OCI-LY1 (cell line): Measurements from ENCODE around the gene TESK2.

Experiments
- H2AFZ ChIP-seq: fragments of 200-600 bp; sonication (generic), shearing (Covaris generic); 2 replicates; pipeline ENCODE4 v1.6.0; 2014; ENCODE audit warnings: antibody characterized with exemption, mild to moderate bottlenecking, low read length
- H3F3A ChIP-seq: fragments of 200-600 bp; sonication (generic), shearing (Covaris generic); 2 replicates; pipeline ENCODE4 v1.6.0; 2014; ENCODE audit warnings: mild to moderate bottlenecking, antibody characterized with exemption, low read length, moderate library complexity; ENCODE audit not compliant: insufficient read depth
- H3K27ac ChIP-seq: fragments of 200-600 bp; sonication (generic); 2 replicates; pipeline ENCODE4 v1.5.1; 2014; ENCODE audit warnings: low read length, mixed run types, mild to moderate bottlenecking, low read depth; ENCODE audit not compliant: poor library complexity, severe bottlenecking
- H3K27me3 ChIP-seq: fragments of 200-600 bp; sonication (generic); 2 replicates; pipeline ENCODE4 v1.6.0; 2014; ENCODE audit warnings: antibody characterized with exemption, mild to moderate bottlenecking, low read length, moderate library complexity; ENCODE audit not compliant: insufficient read depth
- H3K36me3 ChIP-seq: fragments of 200-600 bp; sonication (generic); 2 replicates; pipeline ENCODE4 v1.6.1; 2014; ENCODE audit warnings: mild to moderate bottlenecking, antibody characterized with exemption, low read length, moderate library complexity, mixed read lengths; ENCODE audit not compliant: insufficient read depth
- H3K4me1 ChIP-seq: fragments of 200-600 bp; sonication (generic); 2 replicates; pipeline ENCODE4 v1.5.1; 2014; ENCODE audit warnings: mild to moderate bottlenecking, low read length, moderate library complexity; ENCODE audit not compliant: insufficient read depth, severe bottlenecking
- H3K4me2 ChIP-seq: fragments of 200-600 bp; sonication (generic), shearing (Covaris generic); 2 replicates; pipeline ENCODE4 v1.6.1; 2014; ENCODE audit warnings: low read length
- H3K4me3 ChIP-seq: fragments of 200-600 bp; sonication (generic); 2 replicates; pipeline ENCODE4 v1.5.1; 2014; ENCODE audit warnings: low read length, low read depth, mild to moderate bottlenecking, mixed read lengths; ENCODE audit not compliant: poor library complexity, severe bottlenecking
- H3K79me2 ChIP-seq: fragments of 200-600 bp; shearing (Covaris generic); 2 replicates; pipeline ENCODE4 v1.6.1; 2016; ENCODE audit warnings: mixed run types, low read length, mixed read lengths; ENCODE audit not compliant: insufficient read depth
- H3K9ac ChIP-seq: fragments of 200-600 bp; sonication (generic), shearing (Covaris generic); 2 replicates; pipeline ENCODE4 v1.6.1; 2014; ENCODE audit warnings: mild to moderate bottlenecking, low read length, mixed read lengths
- H3K9me2 ChIP-seq: fragments of 200-600 bp; sonication (generic), shearing (Covaris generic); 2 replicates; pipeline ENCODE4 v1.6.1; 2014; ENCODE audit warnings: low read depth, mild to moderate bottlenecking, low read length, mixed read lengths
- H3K9me3 ChIP-seq: fragments of 200-600 bp; shearing (Covaris generic); 2 replicates; pipeline ENCODE4 v1.6.1; 2014; ENCODE audit warnings: low read length, mixed read lengths
- H4K20me1 ChIP-seq: fragments of 200-600 bp; sonication (generic), shearing (Covaris generic); 2 replicates; pipeline ENCODE4 v1.6.0; 2016; ENCODE audit warnings: mild to moderate bottlenecking, low read length; ENCODE audit not compliant: insufficient read depth
- CTCF ChIP-seq: fragments of 200-600 bp; sonication (generic), shearing (Covaris generic); IDR thresholded peaks from 2 replicates; pipeline ENCODE4 v1.5.1; 2017; ENCODE audit warnings: mild to moderate bottlenecking, antibody characterized with exemption, low read length, moderate library complexity, mixed read lengths
- EZH2 ChIP-seq: fragments of 200-600 bp; sonication (generic), shearing (Covaris generic); IDR thresholded peaks from 2 replicates; pipeline ENCODE4 v1.8.0; 2017; ENCODE audit warnings: borderline replicate concordance, mixed run types, mild to moderate bottlenecking, antibody characterized with exemption, low read length, moderate library complexity, mixed read lengths

Gene TESK2

GRCh38 chr1:45405636-45406035 lies 85.3 kb downstream of the TESK2 start:
- H3K4me2 ChIP-seq, result no peak overlapping the region
- no peaks in the 10 kb centered on the region for H3K9me3 ChIP-seq
- H3K27ac ChIP-seq, result no peak overlapping the region
- H2AFZ ChIP-seq, result no peak overlapping the region
- no peaks in the 10 kb centered on the region for H3K9me2 ChIP-seq
- TF ChIP-seq CTCF, result no peak
- TF ChIP-seq EZH2, result no peak
- no peaks in the 10 kb centered on the region for H3K79me2 ChIP-seq
- no peaks in the 10 kb centered on the region for H4K20me1 ChIP-seq
- H3K9ac ChIP-seq, result no peak overlapping the region
- H3K36me3 ChIP-seq, result no peaks in the 10 kb centered on the region
- no peak overlapping the region for H3K4me3 ChIP-seq
- H3K4me1 ChIP-seq, result no peaks in the 10 kb centered on the region
- H3F3A ChIP-seq, result no peaks in the 10 kb centered on the region
- H3K27me3 ChIP-seq, result no peaks in the 10 kb centered on the region

- no peak overlapping the region for H3K27ac ChIP-seq
- no peak overlapping the region for H3K9ac ChIP-seq
- no peaks in the 10 kb centered on the region for H3K4me1 ChIP-seq
- H2AFZ ChIP-seq, result no peak overlapping the region
- H3F3A ChIP-seq, result no peaks in the 10 kb centered on the region
- TF ChIP-seq CTCF (no peak), EZH2 (no peak)
- H3K4me2 ChIP-seq, result no peak overlapping the region
- no peaks in the 10 kb centered on the region for H3K36me3 ChIP-seq
- no peaks in the 10 kb centered on the region for H3K9me2 ChIP-seq
- no peaks in the 10 kb centered on the region for H3K9me3 ChIP-seq
- no peaks in the 10 kb centered on the region for H4K20me1 ChIP-seq
- H3K27me3 ChIP-seq, result no peaks in the 10 kb centered on the region
- no peaks in the 10 kb centered on the region for H3K79me2 ChIP-seq
- H3K4me3 ChIP-seq, result no peak overlapping the region
Measured at GRCh38 chr1:45403718-45404117, 87.2 kb downstream of the TESK2 start.

- Histone ChIP-seq H3K9me3 (no peaks in the 10 kb centered on the region), H3K27me3 (no peaks in the 10 kb centered on the region), H3F3A (no peaks in the 10 kb centered on the region), H3K9ac (no peak overlapping the region), H3K4me2 (no peak overlapping the region), H3K4me3 (no peak overlapping the region), H3K36me3 (no peaks in the 10 kb centered on the region), H4K20me1 (no peaks in the 10 kb centered on the region), H3K4me1 (no peaks in the 10 kb centered on the region), H3K27ac (no peak overlapping the region), H3K79me2 (no peaks in the 10 kb centered on the region), H3K9me2 (no peaks in the 10 kb centered on the region), H2AFZ (no peak overlapping the region)
- TF ChIP-seq EZH2, result no peak
- TF ChIP-seq CTCF, result no peak
Measured at GRCh38 chr1:45403298-45403697, 87.7 kb downstream of the TESK2 start.
